ENCODE results near the gene ATOX1. TPM values are rescaled to one million over a fixed set of nuclear protein-coding genes. Genes with fewer than 3 reads are reported as not detected.

ATOX1 gene
- total and polyA plus RNA-seq, 2 experiments from 2014 or later, result 68.2 to 190 TPM

- no peaks in the 10 kb centered on the region for H3K9me3 ChIP-seq (ENCODE audit: low read depth)
- peaks cover 31% of the 10 kb centered on the region for H3K4me1 ChIP-seq (ENCODE audit: low read depth)
- H3K4me3 ChIP-seq, result no peak overlapping the region
- DNase-seq (ENCODE audit: low read depth in 1 of 2, low spot score in 1 of 2), result peak in 1 of 2 donors; percentile 11
- no peak overlapping the region for H3K27ac ChIP-seq
- no peaks in the 10 kb centered on the region for H3K27me3 ChIP-seq
- H3K36me3 ChIP-seq, result peaks cover 6% of the 10 kb centered on the region
- no peak for TF ChIP-seq CTCF (IDR thresholded peaks at IDR 0.05; ENCODE audit: low read depth, low read length)
Observed at GRCh38 chr5:151781201-151781600, 22.8 kb upstream of the ATOX1 start.

- no peak for DNase-seq (ENCODE audit: low read depth in 1 of 2, low spot score in 1 of 2)
- no peak for TF ChIP-seq CTCF (IDR thresholded peaks at IDR 0.05; ENCODE audit: low read depth, low read length)
Observed at GRCh38 chr5:151780348-151780747, 21.9 kb upstream of the ATOX1 start.

GRCh38 chr5:151779531-151780125 lies 21.2 kb upstream of the ATOX1 start:
- Histone ChIP-seq H3K9me3 (ENCODE audit: low read depth) (no peaks in the 10 kb centered on the region), H3K36me3 (peaks cover 6% of the 10 kb centered on the region), H3K4me3 (no peak overlapping the region), H3K27ac (no peak overlapping the region), H3K4me1 (ENCODE audit: low read depth) (peaks cover 44% of the 10 kb centered on the region), H3K27me3 (no peaks in the 10 kb centered on the region)
- TF ChIP-seq CTCF (IDR thresholded peaks at IDR 0.05; ENCODE audit: low read depth, low read length), result no peak
- DNase-seq (ENCODE audit: low read depth in 1 of 2, low spot score in 1 of 2), result no peak

More at GRCh38 chr5:151780348-151780747, 21.9 kb upstream of the ATOX1 start:
- no peak overlapping the region for H3K4me3 ChIP-seq
- H3K4me1 ChIP-seq (ENCODE audit: low read depth), result peaks cover 38% of the 10 kb centered on the region
- no peaks in the 10 kb centered on the region for H3K27me3 ChIP-seq
- peaks cover 6% of the 10 kb centered on the region for H3K36me3 ChIP-seq
- H3K27ac ChIP-seq, result no peak overlapping the region
- H3K9me3 ChIP-seq (ENCODE audit: low read depth), result no peaks in the 10 kb centered on the region

GRCh38 chr5:151775025-151775606 lies 16.7 kb upstream of the ATOX1 start:
- Histone ChIP-seq H3K4me1 (ENCODE audit: low read depth) (peaks cover 45% of the 10 kb centered on the region), H3K36me3 (peaks cover 4% of the 10 kb centered on the region), H3K27ac (no peak overlapping the region), H3K4me3 (peak overlapping the region; percentile 10), H3K9me3 (ENCODE audit: low read depth) (no peaks in the 10 kb centered on the region), H3K27me3 (no peaks in the 10 kb centered on the region)
- no peak for TF ChIP-seq CTCF (IDR thresholded peaks at IDR 0.05; ENCODE audit: low read depth, low read length)
- no peak for DNase-seq (ENCODE audit: low read depth in 1 of 2, low spot score in 1 of 2)

GRCh38 chr5:151773951-151774350 lies 15.5 kb upstream of the ATOX1 start:
- TF ChIP-seq CTCF (IDR thresholded peaks at IDR 0.05; ENCODE audit: low read depth, low read length), result no peak
- peak overlapping the region; percentile 91 for H3K27ac ChIP-seq
- H3K36me3 ChIP-seq, result peaks cover 4% of the 10 kb centered on the region
- no peaks in the 10 kb centered on the region for H3K27me3 ChIP-seq
- peak in 1 of 2 donors; percentile 12 for DNase-seq (ENCODE audit: low read depth in 1 of 2, low spot score in 1 of 2)
- peak overlapping the region; percentile 77 for H3K4me3 ChIP-seq
- H3K4me1 ChIP-seq (ENCODE audit: low read depth), result peaks cover 40% of the 10 kb centered on the region
- no peaks in the 10 kb centered on the region for H3K9me3 ChIP-seq (ENCODE audit: low read depth)
